Measurements from ENCODE around the gene MPHOSPH10. TPM values are rescaled to one million over a fixed set of nuclear protein-coding genes. Genes with fewer than 3 reads are reported as not detected.

MPHOSPH10 gene
- polyA plus RNA-seq, 2 of the 4 experiments (the other 2 are of a cell fraction): 39.2 to 51.7 TPM

DNA sequence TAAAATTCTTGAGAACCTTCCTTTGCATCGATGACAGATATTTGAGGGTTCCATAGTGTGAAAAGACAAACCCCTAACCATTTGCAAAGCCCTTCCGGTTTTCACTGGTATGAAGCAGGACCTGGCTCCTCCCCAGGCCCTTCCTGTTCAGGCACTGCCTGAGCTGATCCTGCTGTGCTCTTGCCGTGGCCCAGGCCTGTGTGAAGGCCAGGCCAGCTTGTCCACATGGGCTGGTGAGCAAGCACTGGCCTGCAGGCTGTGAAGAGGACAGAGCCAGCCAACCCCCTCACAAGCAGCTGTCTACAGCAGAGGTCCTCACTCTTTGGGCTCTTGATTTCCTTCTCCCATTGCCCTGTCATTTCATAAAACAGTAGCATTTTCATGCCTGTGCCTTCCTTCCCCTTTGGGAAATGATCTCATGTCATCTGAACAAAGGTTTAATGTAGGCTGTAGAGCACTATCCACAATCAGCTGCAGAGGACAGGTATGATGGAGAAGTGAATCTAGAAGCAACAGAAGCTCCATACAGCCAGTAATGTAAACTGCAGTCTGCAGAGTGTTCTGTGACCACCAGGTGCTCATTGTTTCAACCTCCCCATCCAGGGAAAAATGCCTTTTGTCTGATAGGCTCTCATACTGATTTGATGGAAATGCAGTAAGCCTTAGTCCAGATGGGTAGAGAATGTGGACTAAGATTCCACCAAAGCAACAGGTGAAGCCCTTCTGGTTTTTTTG lies 19.8 kb downstream of the MPHOSPH10 start (continued):
- TF ChIP-seq PHF8 (IDR thresholded peaks at IDR 0.05; ENCODE audit: borderline replicate concordance, low read depth): no peak
- TF ChIP-seq, protein P1, sequence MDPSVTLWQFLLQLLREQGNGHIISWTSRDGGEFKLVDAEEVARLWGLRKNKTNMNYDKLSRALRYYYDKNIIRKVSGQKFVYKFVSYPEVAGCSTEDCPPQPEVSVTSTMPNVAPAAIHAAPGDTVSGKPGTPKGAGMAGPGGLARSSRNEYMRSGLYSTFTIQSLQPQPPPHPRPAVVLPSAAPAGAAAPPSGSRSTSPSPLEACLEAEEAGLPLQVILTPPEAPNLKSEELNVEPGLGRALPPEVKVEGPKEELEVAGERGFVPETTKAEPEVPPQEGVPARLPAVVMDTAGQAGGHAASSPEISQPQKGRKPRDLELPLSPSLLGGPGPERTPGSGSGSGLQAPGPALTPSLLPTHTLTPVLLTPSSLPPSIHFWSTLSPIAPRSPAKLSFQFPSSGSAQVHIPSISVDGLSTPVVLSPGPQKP (IDR thresholded peaks at IDR 0.05; ENCODE audit: low read depth, low read length): no peak
- no peak for TF ChIP-seq JUNB (IDR thresholded peaks at IDR 0.05)
- TF ChIP-seq FOSL2 (IDR thresholded peaks at IDR 0.05): no peak
- TF ChIP-seq FOSL2 (CRISPR knock-in tag; IDR thresholded peaks at IDR 0.05): no peak
- TF ChIP-seq HEYL (CRISPR knock-in tag; IDR thresholded peaks at IDR 0.05): no peak
- no peak for TF ChIP-seq CBX2 (IDR thresholded peaks at IDR 0.05; ENCODE audit: borderline replicate concordance, low read depth)

DNA sequence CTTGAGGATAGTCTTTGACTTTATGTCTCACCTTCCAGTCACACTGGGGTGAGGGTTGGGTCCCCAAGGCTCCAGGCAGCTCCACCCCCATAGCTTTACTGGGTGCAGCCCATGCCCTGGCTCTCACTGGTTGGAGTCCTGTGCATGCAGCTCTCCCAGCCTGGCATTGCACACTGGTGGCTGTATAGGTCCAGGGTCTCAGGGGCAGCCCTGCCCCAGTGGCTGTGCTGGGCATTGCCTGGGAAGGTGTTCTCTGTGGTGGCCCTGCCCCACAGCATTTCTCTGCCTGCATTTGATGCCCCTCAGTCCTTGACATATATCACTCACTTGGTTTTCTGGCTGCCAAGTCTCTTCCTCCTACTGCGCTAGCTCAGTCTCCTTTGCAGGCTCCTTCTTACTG lies 21.2 kb downstream of the MPHOSPH10 start:
- H3K4me3 ChIP-seq: no peak overlapping the region
- H3K9me3 ChIP-seq: no peaks in the 10 kb centered on the region
- DNase-seq (ENCODE audit: low read depth in 1 of 2, low spot score in 1 of 2) (no peak), ATAC-seq (peak; percentile 60 to 73; a peak in 4 of 6 replicates), FAIRE-seq (no peak)
- no peak overlapping the region for H3K27ac ChIP-seq
- ChIA-PET CTCF (interaction anchor here (0.8 to 1.1 kb wide), 3 partner anchors 17 to 311 kb away, joined by 3 read pairs; no protein-coding TSS in a partner anchor), POLR2A (interaction anchor here (1.2 kb wide), 1 partner anchor 83 kb away, joined by 3 read pairs; the partner anchor contains the start of gene NAGK)
- H3K4me1 ChIP-seq: no peaks in the 10 kb centered on the region
- H3K4me2 ChIP-seq: no peak overlapping the region
- 100% methylated on average over 1 of the region's 1 CpG for WGBS (ENCODE audit: missing lambda C conversion rate)
- TF ChIP-seq HOXB5 (CRISPR knock-in tag; IDR thresholded peaks at IDR 0.05) (no peak), FOSB (CRISPR knock-in tag; IDR thresholded peaks at IDR 0.05) (no peak), CEBPB (IDR thresholded peaks at IDR 0.05) (no peak), MAFK (IDR thresholded peaks at IDR 0.05; ENCODE audit: partially characterized antibody) (no peak), EP300 (IDR thresholded peaks at IDR 0.05) (no peak), TFCP2L1 (CRISPR knock-in tag; IDR thresholded peaks at IDR 0.05) (no peak), HDAC2 (IDR thresholded peaks at IDR 0.05) (no peak), ZSCAN20 (CRISPR knock-in tag; IDR thresholded peaks at IDR 0.05) (no peak), ZC3H11A (IDR thresholded peaks at IDR 0.05) (no peak), MAZ (IDR thresholded peaks at IDR 0.05; ENCODE audit: borderline replicate concordance, low read depth, low read length) (no peak), JUNB (IDR thresholded peaks at IDR 0.05) (no peak), SMC3 (IDR thresholded peaks at IDR 0.05) (no peak)
- TF ChIP-seq, protein P1 (IDR thresholded peaks at IDR 0.05; ENCODE audit: low read depth, low read length): no peak
- TF ChIP-seq, protein P2, sequence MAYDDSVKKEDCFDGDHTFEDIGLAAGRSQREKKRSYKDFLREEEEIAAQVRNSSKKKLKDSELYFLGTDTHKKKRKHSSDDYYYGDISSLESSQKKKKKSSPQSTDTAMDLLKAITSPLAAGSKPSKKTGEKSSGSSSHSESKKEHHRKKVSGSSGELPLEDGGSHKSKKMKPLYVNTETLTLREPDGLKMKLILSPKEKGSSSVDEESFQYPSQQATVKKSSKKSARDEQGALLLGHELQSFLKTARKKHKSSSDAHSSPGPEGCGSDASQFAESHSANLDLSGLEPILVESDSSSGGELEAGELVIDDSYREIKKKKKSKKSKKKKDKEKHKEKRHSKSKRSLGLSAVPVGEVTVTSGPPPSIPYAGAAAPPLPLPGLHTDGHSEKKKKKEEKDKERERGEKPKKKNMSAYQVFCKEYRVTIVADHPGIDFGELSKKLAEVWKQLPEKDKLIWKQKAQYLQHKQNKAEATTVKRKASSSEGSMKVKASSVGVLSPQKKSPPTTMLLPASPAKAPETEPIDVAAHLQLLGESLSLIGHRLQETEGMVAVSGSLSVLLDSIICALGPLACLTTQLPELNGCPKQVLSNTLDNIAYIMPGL (CRISPR knock-in tag; IDR thresholded peaks at IDR 0.05; ENCODE audit: borderline replicate concordance): no peak

DNA sequence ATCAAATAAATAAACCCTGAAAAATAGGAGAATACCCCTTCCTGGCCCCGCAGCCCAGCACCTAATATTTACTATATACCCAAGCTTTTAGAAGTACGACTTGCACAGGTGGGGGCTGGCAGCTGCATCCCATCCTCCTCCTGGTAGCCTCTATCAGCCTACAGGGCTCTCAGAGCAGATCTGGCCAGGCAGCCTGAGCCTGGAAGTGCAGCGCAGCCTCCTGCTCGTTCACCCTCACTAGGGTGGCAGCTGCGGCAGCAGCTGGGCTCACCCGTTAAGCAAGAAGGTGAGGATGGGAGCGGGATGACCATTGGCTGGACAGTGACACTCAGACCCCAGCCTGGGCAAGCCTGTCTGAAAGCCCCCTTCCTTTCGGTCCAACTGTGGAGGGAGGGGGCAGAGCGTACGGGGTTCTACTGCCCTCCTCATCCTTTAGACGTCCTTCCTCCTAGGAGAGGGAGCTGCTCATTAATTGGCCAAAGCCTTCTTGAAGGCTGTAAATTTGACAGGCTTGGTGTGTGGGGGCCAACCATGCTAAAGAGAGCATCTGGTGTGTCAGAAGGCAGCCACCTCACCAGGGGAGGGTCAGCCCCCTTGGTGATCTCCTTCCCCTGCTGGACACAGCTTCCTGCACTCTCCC lies 23.3 kb downstream of the MPHOSPH10 start:
- POLR2A ChIA-PET: interaction anchor here (1.2 kb wide), 1 partner anchor 23 kb away, joined by 3 read pairs; the partner anchor contains the start of genes MCEE and MPHOSPH10
- Histone ChIP-seq H3K4me2 (no peak overlapping the region), H3K27ac (no peak overlapping the region), H3K9me3 (no peaks in the 10 kb centered on the region), H3K4me1 (peaks cover 7% of the 10 kb centered on the region; the same call in 2 of the 3 replicates), H3K4me3 (no peak overlapping the region)
- WGBS (ENCODE audit: missing lambda C conversion rate): 66% methylated on average over 10 of the region's 11 CpGs
- CTCF ChIA-PET: interaction anchor here (1.2 to 2.5 kb wide), 4 partner anchors 37 to 152 kb away, joined by 3 to 8 read pairs (median 6); no protein-coding TSS in a partner anchor
- DNase-seq (ENCODE audit: low read depth in 1 of 2, low spot score in 1 of 2) (no peak), ATAC-seq (no peak), FAIRE-seq (no peak)
- TF ChIP-seq, protein P3, sequence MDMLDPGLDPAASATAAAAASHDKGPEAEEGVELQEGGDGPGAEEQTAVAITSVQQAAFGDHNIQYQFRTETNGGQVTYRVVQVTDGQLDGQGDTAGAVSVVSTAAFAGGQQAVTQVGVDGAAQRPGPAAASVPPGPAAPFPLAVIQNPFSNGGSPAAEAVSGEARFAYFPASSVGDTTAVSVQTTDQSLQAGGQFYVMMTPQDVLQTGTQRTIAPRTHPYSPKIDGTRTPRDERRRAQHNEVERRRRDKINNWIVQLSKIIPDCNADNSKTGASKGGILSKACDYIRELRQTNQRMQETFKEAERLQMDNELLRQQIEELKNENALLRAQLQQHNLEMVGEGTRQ (IDR thresholded peaks at IDR 0.05): no peak
- TF ChIP-seq EHF (CRISPR knock-in tag; IDR thresholded peaks at IDR 0.05): no peak
- TF ChIP-seq CHD2 (IDR thresholded peaks at IDR 0.05; ENCODE audit: low read length, partially characterized antibody): no peak
- TF ChIP-seq HOXB5 (CRISPR knock-in tag; IDR thresholded peaks at IDR 0.05): no peak
- TF ChIP-seq SREBF2 (IDR thresholded peaks at IDR 0.05): no peak
- no peak for TF ChIP-seq HEYL (CRISPR knock-in tag; IDR thresholded peaks at IDR 0.05)
- no peak for TF ChIP-seq RARB (CRISPR knock-in tag; IDR thresholded peaks at IDR 0.05)
- no peak for TF ChIP-seq MYC (IDR thresholded peaks at IDR 0.05; ENCODE audit: borderline replicate concordance, low read length)

Data from A549 (cell line).